ENCODE measurements around the gene NTM. TPM values are rescaled to one million over a fixed set of nuclear protein-coding genes. Genes with fewer than 3 reads are reported as not detected.

The NTM gene
- total RNA-seq, 1 experiment from 2014 or later = 16.4 TPM

DNA sequence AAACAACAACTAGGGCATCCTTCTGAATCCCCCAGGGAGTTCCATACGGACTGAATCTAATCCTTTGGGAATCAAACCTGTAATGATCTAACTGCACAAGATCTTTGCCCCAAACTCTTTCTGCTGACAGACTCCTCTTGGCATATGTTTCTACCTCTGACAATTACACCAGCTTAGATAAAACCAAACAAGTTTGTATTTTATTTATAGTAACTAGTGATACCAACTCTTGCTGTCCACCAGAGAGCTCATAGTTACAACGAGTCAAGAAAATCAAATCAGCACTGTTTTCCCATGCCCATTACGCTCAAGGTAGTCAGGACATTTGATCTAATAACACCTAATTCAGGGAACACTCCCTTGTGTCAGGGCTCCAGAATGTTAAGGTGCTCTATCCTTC is 972.0 kb downstream of the NTM start:
- H3K4me3 Mint-ChIP-seq = no peak overlapping the region
- DNase-seq (ENCODE audit: low spot score) (no peak), ATAC-seq (no peak)
- no peak for TF ChIP-seq RORB (CRISPR knock-in tag; IDR thresholded peaks at IDR 0.05)
- TF ChIP-seq FOXJ3 (CRISPR knock-in tag; IDR thresholded peaks at IDR 0.05; ENCODE audit: borderline replicate concordance) = no peak
- TF ChIP-seq, protein P1, sequence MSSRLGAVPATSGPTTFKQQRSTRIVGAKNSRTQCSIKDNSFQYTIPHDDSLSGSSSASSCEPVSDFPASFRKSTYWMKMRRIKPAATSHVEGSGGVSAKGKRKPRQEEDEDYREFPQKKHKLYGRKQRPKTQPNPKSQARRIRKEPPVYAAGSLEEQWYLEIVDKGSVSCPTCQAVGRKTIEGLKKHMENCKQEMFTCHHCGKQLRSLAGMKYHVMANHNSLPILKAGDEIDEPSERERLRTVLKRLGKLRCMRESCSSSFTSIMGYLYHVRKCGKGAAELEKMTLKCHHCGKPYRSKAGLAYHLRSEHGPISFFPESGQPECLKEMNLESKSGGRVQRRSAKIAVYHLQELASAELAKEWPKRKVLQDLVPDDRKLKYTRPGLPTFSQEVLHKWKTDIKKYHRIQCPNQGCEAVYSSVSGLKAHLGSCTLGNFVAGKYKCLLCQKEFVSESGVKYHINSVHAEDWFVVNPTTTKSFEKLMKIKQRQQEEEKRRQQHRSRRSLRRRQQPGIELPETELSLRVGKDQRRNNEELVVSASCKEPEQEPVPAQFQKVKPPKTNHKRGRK (CRISPR knock-in tag; IDR thresholded peaks at IDR 0.05; ENCODE audit: borderline replicate concordance) = no peak
- no peak for TF ChIP-seq JAZF1 (CRISPR knock-in tag; IDR thresholded peaks at IDR 0.05)
- TF ChIP-seq, protein P2, sequence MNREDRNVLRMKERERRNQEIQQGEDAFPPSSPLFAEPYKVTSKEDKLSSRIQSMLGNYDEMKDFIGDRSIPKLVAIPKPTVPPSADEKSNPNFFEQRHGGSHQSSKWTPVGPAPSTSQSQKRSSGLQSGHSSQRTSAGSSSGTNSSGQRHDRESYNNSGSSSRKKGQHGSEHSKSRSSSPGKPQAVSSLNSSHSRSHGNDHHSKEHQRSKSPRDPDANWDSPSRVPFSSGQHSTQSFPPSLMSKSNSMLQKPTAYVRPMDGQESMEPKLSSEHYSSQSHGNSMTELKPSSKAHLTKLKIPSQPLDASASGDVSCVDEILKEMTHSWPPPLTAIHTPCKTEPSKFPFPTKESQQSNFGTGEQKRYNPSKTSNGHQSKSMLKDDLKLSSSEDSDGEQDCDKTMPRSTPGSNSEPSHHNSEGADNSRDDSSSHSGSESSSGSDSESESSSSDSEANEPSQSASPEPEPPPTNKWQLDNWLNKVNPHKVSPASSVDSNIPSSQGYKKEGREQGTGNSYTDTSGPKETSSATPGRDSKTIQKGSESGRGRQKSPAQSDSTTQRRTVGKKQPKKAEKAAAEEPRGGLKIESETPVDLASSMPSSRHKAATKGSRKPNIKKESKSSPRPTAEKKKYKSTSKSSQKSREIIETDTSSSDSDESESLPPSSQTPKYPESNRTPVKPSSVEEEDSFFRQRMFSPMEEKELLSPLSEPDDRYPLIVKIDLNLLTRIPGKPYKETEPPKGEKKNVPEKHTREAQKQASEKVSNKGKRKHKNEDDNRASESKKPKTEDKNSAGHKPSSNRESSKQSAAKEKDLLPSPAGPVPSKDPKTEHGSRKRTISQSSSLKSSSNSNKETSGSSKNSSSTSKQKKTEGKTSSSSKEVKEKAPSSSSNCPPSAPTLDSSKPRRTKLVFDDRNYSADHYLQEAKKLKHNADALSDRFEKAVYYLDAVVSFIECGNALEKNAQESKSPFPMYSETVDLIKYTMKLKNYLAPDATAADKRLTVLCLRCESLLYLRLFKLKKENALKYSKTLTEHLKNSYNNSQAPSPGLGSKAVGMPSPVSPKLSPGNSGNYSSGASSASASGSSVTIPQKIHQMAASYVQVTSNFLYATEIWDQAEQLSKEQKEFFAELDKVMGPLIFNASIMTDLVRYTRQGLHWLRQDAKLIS (CRISPR knock-in tag; IDR thresholded peaks at IDR 0.05; ENCODE audit: borderline replicate concordance) = no peak
- TF ChIP-seq ZNF416 (CRISPR knock-in tag; IDR thresholded peaks at IDR 0.05) = no peak
- TF ChIP-seq, protein P3, sequence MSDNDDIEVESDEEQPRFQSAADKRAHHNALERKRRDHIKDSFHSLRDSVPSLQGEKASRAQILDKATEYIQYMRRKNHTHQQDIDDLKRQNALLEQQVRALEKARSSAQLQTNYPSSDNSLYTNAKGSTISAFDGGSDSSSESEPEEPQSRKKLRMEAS (CRISPR knock-in tag; IDR thresholded peaks at IDR 0.05) = no peak
- no peak for TF ChIP-seq JUN (CRISPR knock-in tag; IDR thresholded peaks at IDR 0.05)
- POLR2A ChIA-PET = no interaction called here
- no peak overlapping the region for H3K27ac Mint-ChIP-seq
- CTCF ChIA-PET = no interaction called here
- no peaks in the 10 kb centered on the region; the same call in 1 of the 2 replicates for H3K27me3 Mint-ChIP-seq (ENCODE audit: low read depth)
- H3K36me3 Mint-ChIP-seq = no peaks in the 10 kb centered on the region
- no peaks in the 10 kb centered on the region for H3K9me3 Mint-ChIP-seq
- H3K4me1 Mint-ChIP-seq = peaks cover 7% of the 10 kb centered on the region

DNA sequence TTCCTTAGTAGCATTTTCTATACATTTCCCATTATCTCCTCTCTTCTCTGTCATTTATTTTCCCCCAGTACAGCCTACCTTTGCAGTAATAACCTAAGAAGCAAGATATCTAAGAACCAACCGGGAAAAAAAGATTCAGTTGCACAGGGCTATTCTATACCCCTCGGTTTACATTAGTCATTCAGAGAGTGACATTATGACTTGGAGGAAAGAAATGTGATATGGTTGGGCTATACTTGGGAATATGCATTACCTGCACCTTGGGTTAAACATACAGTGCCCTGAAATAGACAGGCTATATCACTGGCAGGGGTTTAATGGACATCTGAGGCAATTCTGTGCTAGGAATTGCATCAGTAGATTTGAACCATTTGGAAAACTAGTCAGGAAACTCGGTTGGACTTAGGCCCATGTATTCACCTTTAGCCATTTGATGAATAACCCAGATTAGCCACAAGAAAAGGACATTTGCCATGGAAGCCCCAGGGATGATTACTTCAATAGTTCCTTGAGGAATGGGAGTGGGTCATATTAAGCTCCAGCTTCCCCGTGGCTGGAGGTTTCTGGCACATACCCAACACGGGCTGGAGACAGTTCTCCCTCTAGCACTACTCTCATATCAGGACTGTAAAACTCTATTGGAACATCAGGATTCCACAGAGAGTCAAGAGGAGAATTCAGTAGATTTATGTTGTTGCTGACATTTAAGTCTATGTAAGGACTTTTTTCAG is 973.2 kb downstream of the NTM start:
- TF ChIP-seq, protein P4, sequence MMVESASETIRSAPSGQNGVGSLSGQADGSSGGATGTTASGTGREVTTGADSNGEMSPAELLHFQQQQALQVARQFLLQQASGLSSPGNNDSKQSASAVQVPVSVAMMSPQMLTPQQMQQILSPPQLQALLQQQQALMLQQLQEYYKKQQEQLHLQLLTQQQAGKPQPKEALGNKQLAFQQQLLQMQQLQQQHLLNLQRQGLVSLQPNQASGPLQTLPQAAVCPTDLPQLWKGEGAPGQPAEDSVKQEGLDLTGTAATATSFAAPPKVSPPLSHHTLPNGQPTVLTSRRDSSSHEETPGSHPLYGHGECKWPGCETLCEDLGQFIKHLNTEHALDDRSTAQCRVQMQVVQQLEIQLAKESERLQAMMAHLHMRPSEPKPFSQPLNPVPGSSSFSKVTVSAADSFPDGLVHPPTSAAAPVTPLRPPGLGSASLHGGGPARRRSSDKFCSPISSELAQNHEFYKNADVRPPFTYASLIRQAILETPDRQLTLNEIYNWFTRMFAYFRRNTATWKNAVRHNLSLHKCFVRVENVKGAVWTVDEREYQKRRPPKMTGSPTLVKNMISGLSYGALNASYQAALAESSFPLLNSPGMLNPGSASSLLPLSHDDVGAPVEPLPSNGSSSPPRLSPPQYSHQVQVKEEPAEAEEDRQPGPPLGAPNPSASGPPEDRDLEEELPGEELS (CRISPR knock-in tag; IDR thresholded peaks at IDR 0.05) = no peak
- no peak for DNase-seq (ENCODE audit: low spot score)
- CTCF ChIA-PET = no interaction called here
- Mint-ChIP-seq H3K9me3 (no peaks in the 10 kb centered on the region), H3K27ac (no peak overlapping the region), H3K27me3 (ENCODE audit: low read depth) (no peaks in the 10 kb centered on the region; the same call in 1 of the 2 replicates), H3K4me1 (peaks cover 9% of the 10 kb centered on the region), H3K36me3 (no peaks in the 10 kb centered on the region), H3K4me3 (no peak overlapping the region)
- no peak for ATAC-seq
- POLR2A ChIA-PET = no interaction called here

DNA sequence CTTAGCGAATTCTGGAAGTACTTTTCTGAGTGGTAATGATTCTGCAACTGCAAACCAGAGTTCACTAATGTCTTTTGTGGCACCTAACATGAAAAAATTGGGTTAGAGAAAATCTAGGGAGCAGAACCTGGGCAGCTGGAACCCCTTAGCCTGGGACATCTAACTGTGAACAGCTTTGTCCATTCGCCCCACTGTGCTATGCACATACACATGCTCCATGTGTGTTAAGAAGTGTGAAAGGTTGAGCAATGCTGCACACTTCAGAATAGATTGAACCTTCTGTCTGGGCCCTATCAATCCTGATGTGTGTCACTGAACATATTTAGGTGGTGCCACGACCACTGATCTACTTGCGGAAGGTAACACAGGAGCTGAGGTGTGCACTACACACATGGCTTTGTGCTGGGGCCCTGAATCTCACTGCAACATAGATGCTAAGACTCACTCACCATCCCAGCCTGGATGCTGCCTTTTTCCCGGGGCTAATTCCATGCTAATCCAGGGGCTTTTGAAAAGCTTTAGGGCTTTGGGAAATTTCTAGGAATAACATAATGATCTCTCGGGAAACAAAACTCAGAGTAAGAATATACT is 976.2 kb downstream of the NTM start:
- H3K27me3 Mint-ChIP-seq (ENCODE audit: low read depth) = no peaks in the 10 kb centered on the region
- POLR2A ChIA-PET = no interaction called here
- DNase-seq (ENCODE audit: low spot score) (no peak), ATAC-seq (no peak)
- peaks cover 9% of the 10 kb centered on the region for H3K4me1 Mint-ChIP-seq
- no peak overlapping the region for H3K4me3 Mint-ChIP-seq
- H3K9me3 Mint-ChIP-seq = no peaks in the 10 kb centered on the region
- no peak overlapping the region for H3K27ac Mint-ChIP-seq
- no peaks in the 10 kb centered on the region for H3K36me3 Mint-ChIP-seq
- CTCF ChIA-PET = interaction anchor here (0.6 to 1.5 kb wide), 7 partner anchors 9 to 614 kb away, joined by 3 to 5 read pairs (median 3); no protein-coding TSS in a partner anchor
- TF ChIP-seq, protein P5, sequence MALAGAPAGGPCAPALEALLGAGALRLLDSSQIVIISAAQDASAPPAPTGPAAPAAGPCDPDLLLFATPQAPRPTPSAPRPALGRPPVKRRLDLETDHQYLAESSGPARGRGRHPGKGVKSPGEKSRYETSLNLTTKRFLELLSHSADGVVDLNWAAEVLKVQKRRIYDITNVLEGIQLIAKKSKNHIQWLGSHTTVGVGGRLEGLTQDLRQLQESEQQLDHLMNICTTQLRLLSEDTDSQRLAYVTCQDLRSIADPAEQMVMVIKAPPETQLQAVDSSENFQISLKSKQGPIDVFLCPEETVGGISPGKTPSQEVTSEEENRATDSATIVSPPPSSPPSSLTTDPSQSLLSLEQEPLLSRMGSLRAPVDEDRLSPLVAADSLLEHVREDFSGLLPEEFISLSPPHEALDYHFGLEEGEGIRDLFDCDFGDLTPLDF (CRISPR knock-in tag; IDR thresholded peaks at IDR 0.05) = no peak
- no peak for TF ChIP-seq NFE2L1 (CRISPR knock-in tag; IDR thresholded peaks at IDR 0.05)
- TF ChIP-seq TP53 (CRISPR knock-in tag; IDR thresholded peaks at IDR 0.05) = no peak
- TF ChIP-seq TEAD1 (CRISPR knock-in tag; IDR thresholded peaks at IDR 0.05) = no peak
- TF ChIP-seq, protein P6, sequence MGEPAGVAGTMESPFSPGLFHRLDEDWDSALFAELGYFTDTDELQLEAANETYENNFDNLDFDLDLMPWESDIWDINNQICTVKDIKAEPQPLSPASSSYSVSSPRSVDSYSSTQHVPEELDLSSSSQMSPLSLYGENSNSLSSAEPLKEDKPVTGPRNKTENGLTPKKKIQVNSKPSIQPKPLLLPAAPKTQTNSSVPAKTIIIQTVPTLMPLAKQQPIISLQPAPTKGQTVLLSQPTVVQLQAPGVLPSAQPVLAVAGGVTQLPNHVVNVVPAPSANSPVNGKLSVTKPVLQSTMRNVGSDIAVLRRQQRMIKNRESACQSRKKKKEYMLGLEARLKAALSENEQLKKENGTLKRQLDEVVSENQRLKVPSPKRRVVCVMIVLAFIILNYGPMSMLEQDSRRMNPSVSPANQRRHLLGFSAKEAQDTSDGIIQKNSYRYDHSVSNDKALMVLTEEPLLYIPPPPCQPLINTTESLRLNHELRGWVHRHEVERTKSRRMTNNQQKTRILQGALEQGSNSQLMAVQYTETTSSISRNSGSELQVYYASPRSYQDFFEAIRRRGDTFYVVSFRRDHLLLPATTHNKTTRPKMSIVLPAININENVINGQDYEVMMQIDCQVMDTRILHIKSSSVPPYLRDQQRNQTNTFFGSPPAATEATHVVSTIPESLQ (CRISPR knock-in tag; IDR thresholded peaks at IDR 0.05) = no peak
- TF ChIP-seq NR2C2 (CRISPR knock-in tag; IDR thresholded peaks at IDR 0.05) = no peak
- no peak for TF ChIP-seq FOXK1 (CRISPR knock-in tag; IDR thresholded peaks at IDR 0.05)
- TF ChIP-seq, protein P7, sequence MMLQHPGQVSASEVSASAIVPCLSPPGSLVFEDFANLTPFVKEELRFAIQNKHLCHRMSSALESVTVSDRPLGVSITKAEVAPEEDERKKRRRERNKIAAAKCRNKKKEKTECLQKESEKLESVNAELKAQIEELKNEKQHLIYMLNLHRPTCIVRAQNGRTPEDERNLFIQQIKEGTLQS (CRISPR knock-in tag; conservative IDR thresholded peaks at IDR 0.05) = no peak
- TF ChIP-seq SMAD4 (CRISPR knock-in tag; IDR thresholded peaks at IDR 0.05) = no peak
